ENCODE results near the gene IL12RB2. TPM values are rescaled to one million over a fixed set of nuclear protein-coding genes. Genes with fewer than 3 reads are reported as not detected.
A peak's percentile ranks its signal among the peaks of the same experiment; 100 is the strongest.

Gene IL12RB2
- total RNA-seq, 1 donor from 2014 or later = 2.3 TPM

GRCh38 chr1:67342076-67342890 lies 34.6 kb downstream of the IL12RB2 start:
- DNase-seq (ENCODE audit: low spot score) (no peak), ATAC-seq (no peak)
- intact Hi-C loops (cut with DNase I) = no loop called here

GRCh38 chr1:67345556-67345955 lies 37.9 kb downstream of the IL12RB2 start:
- intact Hi-C loops (cut with DNase I) = loop anchor here (5.0 kb wide), 1 partner anchor 147 kb away; no protein-coding TSS in a partner anchor
- ATAC-seq = no peak
- DNase-seq (ENCODE audit: low spot score) = no peak

- intact Hi-C loops (cut with DNase I) = loop anchor here (5.0 kb wide), 1 partner anchor 145 kb away; no protein-coding TSS in a partner anchor
- ATAC-seq = no peak
- no peak for DNase-seq (ENCODE audit: low spot score)
These were observed 39.3 kb downstream of the IL12RB2 start for GRCh38 chr1:67346982-67347381.

GRCh38 chr1:67347688-67348472 lies 40.2 kb downstream of the IL12RB2 start:
- intact Hi-C loops (cut with DNase I) = loop anchor here (5.0 kb wide), 1 partner anchor 144 kb away; no protein-coding TSS in a partner anchor

GRCh38 chr1:67348586-67349252 lies 41.0 kb downstream of the IL12RB2 start:
- intact Hi-C loops (cut with DNase I) = loop anchor here (5.0 kb wide), 1 partner anchor 144 kb away; no protein-coding TSS in a partner anchor
- DNase-seq (ENCODE audit: low spot score) (no peak), ATAC-seq (no peak)

More at GRCh38 chr1:67347688-67348472, 40.2 kb downstream of the IL12RB2 start:
- ATAC-seq = peak; percentile 87
- no peak for DNase-seq (ENCODE audit: low spot score)

DNA sequence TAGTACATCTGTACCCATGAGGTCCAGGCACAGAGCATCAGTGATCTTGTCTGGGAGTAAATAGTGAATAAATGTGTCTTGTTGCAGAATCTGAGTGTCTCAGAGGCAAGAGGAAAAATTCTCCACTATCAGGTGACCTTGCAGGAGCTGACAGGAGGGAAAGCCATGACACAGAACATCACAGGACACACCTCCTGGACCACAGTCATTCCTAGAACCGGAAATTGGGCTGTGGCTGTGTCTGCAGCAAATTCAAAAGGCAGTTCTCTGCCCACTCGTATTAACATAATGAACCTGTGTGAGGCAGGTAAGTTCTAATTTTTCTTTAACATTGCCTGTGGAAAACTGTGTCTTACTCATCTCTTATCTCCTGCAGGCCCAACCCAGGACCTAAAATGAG lies 43.1 kb downstream of the IL12RB2 start:
- intact Hi-C loops (cut with DNase I) = no loop called here

GRCh38 chr1:67352211-67352610 lies 44.5 kb downstream of the IL12RB2 start:
- ATAC-seq (no peak), DNase-seq (ENCODE audit: low spot score) (no peak)
- intact Hi-C loops (cut with DNase I) = no loop called here

More for the DNA sequence above, 43.1 kb downstream of the IL12RB2 start:
- ATAC-seq (no peak), DNase-seq (ENCODE audit: low spot score) (no peak)

DNA sequence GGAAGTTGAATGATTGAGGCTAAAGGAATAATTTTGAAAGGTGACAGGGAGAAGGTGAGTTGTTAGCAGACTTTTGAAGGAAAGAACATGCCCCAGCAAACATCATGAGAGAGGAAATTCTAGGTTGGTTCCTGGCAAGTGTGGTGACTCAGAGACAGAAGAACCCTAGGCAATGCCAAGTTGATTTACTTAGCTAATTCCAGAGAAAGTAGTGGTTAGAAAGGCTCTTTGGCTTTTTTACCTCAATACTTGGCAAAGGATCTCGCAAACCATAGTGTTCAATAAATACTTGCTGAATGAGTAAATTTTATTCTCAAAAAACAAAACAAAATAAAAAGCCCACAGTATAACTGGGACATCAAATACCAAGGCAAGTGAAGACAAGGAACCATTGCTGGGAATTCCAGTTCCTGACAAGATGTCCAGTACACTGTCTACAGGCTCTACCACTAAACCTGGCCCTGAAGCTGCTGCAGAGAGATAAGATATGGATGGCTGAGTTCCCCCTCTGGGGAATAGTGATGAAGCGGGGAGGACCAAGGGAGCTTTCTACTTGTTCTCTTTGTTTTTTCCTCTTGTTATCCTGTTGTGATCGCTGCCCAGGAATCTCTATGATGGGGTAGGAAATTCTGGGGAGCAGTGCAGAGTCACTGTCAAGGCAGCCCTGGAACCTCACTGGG lies 48.2 kb downstream of the IL12RB2 start:
- DNase-seq (ENCODE audit: low spot score) (no peak), ATAC-seq (no peak)
- intact Hi-C loops (cut with DNase I) = no loop called here

GRCh38 chr1:67359592-67359991 lies 51.9 kb downstream of the IL12RB2 start:
- ATAC-seq = no peak
- intact Hi-C loops (cut with DNase I) = no loop called here
- no peak for DNase-seq (ENCODE audit: low spot score)

DNA sequence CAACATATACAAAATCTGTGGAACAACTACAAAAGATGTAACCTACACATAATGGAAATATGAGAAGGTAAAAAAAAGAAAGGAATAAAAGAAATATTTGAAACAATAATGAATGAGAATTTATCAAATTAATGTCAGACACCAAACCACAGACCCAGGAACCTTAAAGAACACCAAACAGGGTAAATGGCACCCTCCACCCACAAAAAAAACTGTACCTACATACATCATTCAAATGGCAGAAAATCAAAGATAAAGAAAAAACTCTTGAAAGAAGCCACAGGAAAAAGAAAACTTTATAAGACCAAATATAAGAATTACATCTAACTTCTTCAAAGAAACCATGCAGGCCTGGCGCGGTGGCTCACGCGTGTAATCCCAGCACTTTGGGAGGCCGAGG lies 54.0 kb downstream of the IL12RB2 start:
- DNase-seq (ENCODE audit: low spot score) (no peak), ATAC-seq (no peak)
- intact Hi-C loops (cut with DNase I) = no loop called here

- ATAC-seq = no peak
- peak; percentile 61 for DNase-seq (ENCODE audit: low spot score)
- intact Hi-C loops (cut with DNase I) = no loop called here
These were observed 59.8 kb downstream of the IL12RB2 start for GRCh38 chr1:67367370-67368045.

DNA sequence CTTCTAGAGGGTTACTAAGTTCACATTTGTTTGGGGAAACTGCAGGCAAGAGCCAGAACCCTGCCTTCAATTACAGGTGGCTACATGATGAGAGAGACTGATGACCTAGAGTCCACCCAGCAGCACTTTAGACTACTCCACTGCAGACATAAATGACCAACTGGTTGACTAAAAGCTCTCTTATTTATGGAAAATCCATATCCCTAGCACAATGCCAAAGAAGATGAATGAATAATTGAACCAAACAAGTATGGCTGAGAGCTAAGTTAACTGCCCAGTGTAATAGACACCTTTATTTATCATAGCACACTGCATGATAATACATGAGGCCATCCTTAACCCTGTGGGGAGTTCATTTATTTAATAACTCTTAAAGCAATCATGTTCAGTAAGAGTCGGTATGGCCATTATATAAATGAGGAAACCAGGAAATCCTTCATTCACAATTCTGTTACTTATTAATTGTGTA lies 60.4 kb downstream of the IL12RB2 start:
- DNase-seq (ENCODE audit: low spot score) = no peak
- no peak for ATAC-seq
- intact Hi-C loops (cut with DNase I) = no loop called here

GRCh38 chr1:67371043-67371442 lies 63.4 kb downstream of the IL12RB2 start:
- intact Hi-C loops (cut with DNase I) = no loop called here
- DNase-seq (ENCODE audit: low spot score) (no peak), ATAC-seq (peak; percentile 90)

- peak; percentile 45 for ATAC-seq
- intact Hi-C loops (cut with DNase I) = no loop called here
These were observed 64.0 kb downstream of the IL12RB2 start for GRCh38 chr1:67371681-67372080.

GRCh38 chr1:67372136-67372535 lies 64.5 kb downstream of the IL12RB2 start:
- ATAC-seq (no peak), DNase-seq (ENCODE audit: low spot score) (no peak)
- intact Hi-C loops (cut with DNase I) = no loop called here

More at GRCh38 chr1:67371681-67372080, 64.0 kb downstream of the IL12RB2 start:
- no peak for DNase-seq (ENCODE audit: low spot score)

- DNase-seq (ENCODE audit: low spot score) (no peak), ATAC-seq (no peak)
- intact Hi-C loops (cut with DNase I) = no loop called here
These were observed 65.2 kb downstream of the IL12RB2 start for GRCh38 chr1:67372898-67373297.

DNA sequence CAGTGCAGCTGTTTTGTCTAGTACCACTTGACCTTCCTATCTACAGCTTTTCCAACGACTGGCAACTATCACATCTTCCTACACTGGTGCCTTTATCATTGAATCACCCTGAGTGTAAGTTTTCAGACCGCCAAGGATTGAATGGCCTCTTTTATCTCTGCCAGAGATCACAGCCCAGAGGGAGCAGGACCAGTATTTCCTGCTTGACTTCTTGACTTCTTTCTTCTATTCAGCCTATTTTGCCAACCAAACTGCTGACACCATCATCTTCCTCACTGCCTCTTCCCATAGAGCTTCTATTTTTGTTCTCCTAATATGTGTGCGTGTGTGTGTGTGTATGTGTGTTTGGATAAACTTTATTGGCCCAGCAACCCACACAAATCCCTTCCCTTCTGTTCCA lies 68.7 kb downstream of the IL12RB2 start:
- ATAC-seq (no peak), DNase-seq (ENCODE audit: low spot score) (no peak)
- intact Hi-C loops (cut with DNase I) = no loop called here

- DNase-seq (ENCODE audit: low spot score) (no peak), ATAC-seq (no peak)
- intact Hi-C loops (cut with DNase I) = no loop called here
These were observed 69.6 kb downstream of the IL12RB2 start for GRCh38 chr1:67377253-67377652.
